Prostate gland (tissue), 2 donors: ENCODE data around the gene SLC8A3. TPM values are rescaled to one million over a fixed set of nuclear protein-coding genes. Genes with fewer than 3 reads are reported as not detected.

Experiments
- DNase-seq: peaks from one replicate; pipeline ENCODE4 v3.0.0-alpha.2; 2019; ENCODE audit warnings: low spot score
- H3K27ac ChIP-seq, 2 donors: fragments of 200-600 bp; sonication (generic); 2 replicates each; pipeline ENCODE4 v1.5.1; 2017 to 2019
- H3K27me3 ChIP-seq: fragments of 200-600 bp; sonication (generic); replicated peaks from 2 replicates; pipeline ENCODE4 v1.5.1; 2019; ENCODE audit not compliant: insufficient read depth
- H3K36me3 ChIP-seq, 2 donors: fragments of 200-600 bp; sonication (generic); 1 replicate in 1 of 2; 2 replicates in 1 of 2; pipeline versions ENCODE4 v1.5.1 to v1.8.1; 2017 to 2019
- H3K4me1 ChIP-seq: fragments of 200-600 bp; sonication (generic); replicated peaks from 2 replicates; pipeline ENCODE4 v1.5.1; 2019
- H3K4me3 ChIP-seq, 2 donors: fragments of 200-600 bp; sonication (generic); 2 replicates each; pipeline ENCODE4 v1.5.1; 2017 to 2019
- H3K9me3 ChIP-seq: fragments of 200-600 bp; sonication (generic); 2 replicates; pipeline ENCODE4 v1.5.1; 2017
- POLR2A ChIP-seq: fragments of 450-650 bp; IDR thresholded peaks from one replicate; pipeline ENCODE4 v1.6.1; 2016; ENCODE audit warnings: antibody characterized with exemption, mild to moderate bottlenecking
- POLR2AphosphoS5 ChIP-seq: sonication (generic); formaldehyde crosslinking; IDR thresholded peaks from one replicate; pipeline ENCODE4 v1.6.1; 2017; ENCODE audit warnings: antibody characterized with exemption
- WGBS: methylation state at CpG from one replicate; pipeline ENCODE4 v1.1.5; 2018; 5-methylcytosine and 5-hydroxymethylcytosine counted together
- intact Hi-C: fragments of 100-400 bp; cut with DNase I; formaldehyde crosslinking; loops from one replicate; pipeline ENCODE4 v1.14.2; 2022
- total RNA-seq, 2 donors: library from RNA; depleted of rRNA; stranded (reverse); fragments of >200 nt; gene quantifications; one replicate each; pipeline ENCODE4 v1.1.0, GENCODE V29; 2016
- TF ChIP-seq, protein P1 (sequence below), 4 experiments: fragments of 200-600 bp in 2 of 4; fragments of 450-650 bp in 2 of 4; sonication (generic) in 2 of 4; IDR thresholded peaks; 1 replicate in 3 of 4; 2 replicates in 1 of 4; pipeline ENCODE4 v1.5.1; 2016 to 2019; ENCODE audit warnings: antibody characterized with exemption in 4 of 4, mild to moderate bottlenecking in 2 of 4, moderate library complexity in 2 of 4

The SLC8A3 gene
- total RNA-seq, 2 donors from 2014 or later = 0.62 to 0.77 TPM

DNA sequence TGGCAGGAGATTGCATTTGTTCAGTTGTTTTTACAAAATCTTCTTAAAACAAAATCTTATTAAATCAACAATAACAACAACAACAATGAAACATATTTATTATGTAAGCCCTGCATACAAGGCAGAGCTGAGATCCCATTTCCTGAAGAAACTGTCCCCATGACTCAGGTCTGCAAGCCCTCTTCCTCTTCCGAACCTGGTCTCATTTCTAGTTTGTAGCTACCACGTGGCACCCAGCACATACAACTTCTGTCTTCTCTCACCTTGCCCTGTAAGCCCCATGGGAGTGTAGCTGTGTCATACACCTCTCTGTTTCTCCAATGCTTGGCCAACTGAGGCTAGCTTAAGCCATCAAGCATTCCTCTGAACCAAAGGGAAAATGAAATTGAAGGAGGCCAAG, 106.4 kb downstream of the SLC8A3 start:
- H3K27me3 ChIP-seq = no peaks in the 10 kb centered on the region
- 53% methylated on average over 2 of the region's 2 CpGs for WGBS
- intact Hi-C loops = no loop called here
- no peak overlapping the region for H3K27ac ChIP-seq
- TF ChIP-seq POLR2A (no peak), POLR2AphosphoS5 (no peak)
- TF ChIP-seq, protein P1, sequence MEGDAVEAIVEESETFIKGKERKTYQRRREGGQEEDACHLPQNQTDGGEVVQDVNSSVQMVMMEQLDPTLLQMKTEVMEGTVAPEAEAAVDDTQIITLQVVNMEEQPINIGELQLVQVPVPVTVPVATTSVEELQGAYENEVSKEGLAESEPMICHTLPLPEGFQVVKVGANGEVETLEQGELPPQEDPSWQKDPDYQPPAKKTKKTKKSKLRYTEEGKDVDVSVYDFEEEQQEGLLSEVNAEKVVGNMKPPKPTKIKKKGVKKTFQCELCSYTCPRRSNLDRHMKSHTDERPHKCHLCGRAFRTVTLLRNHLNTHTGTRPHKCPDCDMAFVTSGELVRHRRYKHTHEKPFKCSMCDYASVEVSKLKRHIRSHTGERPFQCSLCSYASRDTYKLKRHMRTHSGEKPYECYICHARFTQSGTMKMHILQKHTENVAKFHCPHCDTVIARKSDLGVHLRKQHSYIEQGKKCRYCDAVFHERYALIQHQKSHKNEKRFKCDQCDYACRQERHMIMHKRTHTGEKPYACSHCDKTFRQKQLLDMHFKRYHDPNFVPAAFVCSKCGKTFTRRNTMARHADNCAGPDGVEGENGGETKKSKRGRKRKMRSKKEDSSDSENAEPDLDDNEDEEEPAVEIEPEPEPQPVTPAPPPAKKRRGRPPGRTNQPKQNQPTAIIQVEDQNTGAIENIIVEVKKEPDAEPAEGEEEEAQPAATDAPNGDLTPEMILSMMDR (IDR thresholded peaks at IDR 0.05) = no peak
- DNase-seq = no peak
- H3K4me3 ChIP-seq = no peak overlapping the region
- H3K36me3 ChIP-seq = no peaks in the 10 kb centered on the region
- H3K4me1 ChIP-seq = no peaks in the 10 kb centered on the region
- no peaks in the 10 kb centered on the region for H3K9me3 ChIP-seq

DNA sequence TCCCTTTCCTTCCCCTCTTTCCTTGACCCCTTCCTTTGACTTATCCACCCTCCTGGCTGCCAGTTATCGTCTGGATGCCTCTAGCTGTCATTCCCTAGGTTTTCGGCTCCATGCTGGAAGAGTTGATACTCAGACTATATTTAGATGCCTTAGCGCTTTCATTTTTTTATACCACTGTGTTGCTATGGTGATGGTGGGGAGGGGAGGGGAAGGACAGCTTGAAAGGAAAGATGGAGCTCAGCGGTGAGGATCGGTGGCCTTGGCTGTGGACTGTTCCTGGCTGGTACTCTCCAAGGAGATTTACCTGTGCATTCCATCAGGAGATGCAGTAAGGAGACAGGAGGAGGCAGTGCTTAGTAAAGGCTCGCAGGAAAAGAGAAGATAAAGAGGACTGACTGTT, 108.7 kb downstream of the SLC8A3 start:
- Histone ChIP-seq H3K36me3 (no peaks in the 10 kb centered on the region), H3K27ac (no peak overlapping the region), H3K4me3 (no peak overlapping the region), H3K9me3 (no peaks in the 10 kb centered on the region), H3K4me1 (no peaks in the 10 kb centered on the region), H3K27me3 (no peaks in the 10 kb centered on the region)
- no peak for DNase-seq
- 77% methylated on average over 6 of the region's 6 CpGs for WGBS
- no peak for TF ChIP-seq POLR2A
- TF ChIP-seq, protein P1 (IDR thresholded peaks at IDR 0.05) = no peak
- no peak for TF ChIP-seq POLR2AphosphoS5
- intact Hi-C loops = no loop called here

DNA sequence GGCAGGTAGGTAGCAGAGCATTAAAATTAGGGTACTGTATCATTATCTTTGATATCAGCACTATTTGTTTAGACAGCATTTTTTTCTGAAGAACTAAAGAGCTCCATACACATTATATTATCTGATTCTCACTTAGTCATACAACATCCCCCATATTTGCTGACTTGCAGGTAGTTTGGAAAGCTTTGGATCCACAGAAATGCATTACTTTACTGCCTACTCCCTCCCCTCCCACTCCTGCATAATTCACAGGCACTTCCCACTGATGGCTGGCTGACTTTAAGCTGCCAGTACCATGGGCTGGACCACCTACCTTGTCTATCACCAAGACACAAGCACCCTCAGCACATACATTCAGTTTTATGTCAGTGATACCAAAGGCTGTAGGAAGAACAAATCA, 110.4 kb downstream of the SLC8A3 start:
- intact Hi-C loops = no loop called here
- Histone ChIP-seq H3K9me3 (no peaks in the 10 kb centered on the region), H3K36me3 (no peaks in the 10 kb centered on the region), H3K27me3 (no peaks in the 10 kb centered on the region), H3K4me3 (no peak overlapping the region), H3K4me1 (no peaks in the 10 kb centered on the region), H3K27ac (no peak overlapping the region)
- TF ChIP-seq POLR2AphosphoS5 = no peak
- TF ChIP-seq POLR2A = no peak
- TF ChIP-seq, protein P1 (IDR thresholded peaks at IDR 0.05) = no peak
- no peak for DNase-seq

DNA sequence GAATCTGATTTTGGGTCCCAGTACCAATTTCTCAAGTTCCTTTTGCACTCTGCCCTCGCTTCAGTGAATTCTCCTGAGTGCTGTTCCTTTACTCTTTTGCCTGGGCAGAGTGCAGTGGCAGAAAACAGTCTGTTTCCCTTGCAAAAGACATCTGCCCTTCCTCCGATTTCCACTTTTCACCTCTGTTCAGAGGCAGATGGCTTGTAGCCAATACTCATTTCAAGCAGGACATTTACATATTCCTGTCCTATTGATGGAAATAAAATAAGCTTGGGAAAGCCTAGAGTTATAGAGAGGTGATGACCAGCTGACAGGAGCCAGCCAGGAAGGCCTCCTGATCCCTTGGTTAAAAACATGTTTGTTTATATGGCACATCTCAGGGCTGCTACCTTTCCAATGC, 111.0 kb downstream of the SLC8A3 start:
- H3K36me3 ChIP-seq = no peaks in the 10 kb centered on the region
- intact Hi-C loops = no loop called here
- no peaks in the 10 kb centered on the region for H3K4me1 ChIP-seq
- WGBS = 58% methylated on average over 2 of the region's 2 CpGs
- no peak overlapping the region for H3K27ac ChIP-seq
- TF ChIP-seq POLR2AphosphoS5 (no peak), POLR2A (no peak)
- TF ChIP-seq, protein P1 (IDR thresholded peaks at IDR 0.05) = no peak
- DNase-seq = no peak
- H3K27me3 ChIP-seq = no peaks in the 10 kb centered on the region
- H3K9me3 ChIP-seq = no peaks in the 10 kb centered on the region
- H3K4me3 ChIP-seq = no peak overlapping the region

DNA sequence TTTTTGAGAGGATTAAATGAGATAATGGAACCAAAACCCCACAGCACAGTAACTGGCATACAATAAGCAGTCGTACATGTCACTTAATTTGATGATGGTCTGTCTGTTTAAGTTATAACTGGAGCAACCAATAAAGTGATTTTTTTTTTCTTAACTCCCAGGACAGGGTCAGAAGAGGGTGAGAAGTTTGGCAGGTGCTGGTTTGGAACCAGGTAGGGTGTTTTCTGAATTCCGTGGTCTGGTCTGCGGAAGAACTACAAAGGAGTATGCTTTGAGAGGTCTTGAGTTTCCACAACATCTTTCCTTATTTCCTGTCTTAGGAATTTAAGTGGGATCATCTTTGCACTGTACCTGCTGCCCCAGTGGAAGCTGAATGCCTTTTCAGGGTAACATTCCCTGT, 111.7 kb downstream of the SLC8A3 start:
- Histone ChIP-seq H3K27ac (no peak overlapping the region), H3K4me1 (no peaks in the 10 kb centered on the region), H3K27me3 (no peaks in the 10 kb centered on the region), H3K4me3 (no peak overlapping the region), H3K9me3 (no peaks in the 10 kb centered on the region), H3K36me3 (no peaks in the 10 kb centered on the region)
- DNase-seq = no peak
- intact Hi-C loops = no loop called here
- TF ChIP-seq, protein P1 (IDR thresholded peaks at IDR 0.05) = no peak
- TF ChIP-seq POLR2AphosphoS5 = no peak
- TF ChIP-seq POLR2A = no peak
- 84% methylated on average over 3 of the region's 3 CpGs for WGBS
